ENCODE data around the gene HMG20A.

HMG20A gene

GRCh38 chr15:77521206-77521605 is 100.5 kb downstream of the HMG20A start:
- H3K27ac ChIP-seq = no peak overlapping the region
- no peak for TF ChIP-seq CTCF (IDR thresholded peaks at IDR 0.05)

GRCh38 chr15:77525400-77525811 is 104.7 kb downstream of the HMG20A start:
- H3K27ac ChIP-seq = no peak overlapping the region
- no peak for TF ChIP-seq ZFX (IDR thresholded peaks at IDR 0.05; ENCODE audit: borderline replicate concordance)
- no peak for TF ChIP-seq CTCF (IDR thresholded peaks at IDR 0.05)

GRCh38 chr15:77525907-77526594 is 105.4 kb downstream of the HMG20A start:
- TF ChIP-seq ZFX (IDR thresholded peaks at IDR 0.05; ENCODE audit: borderline replicate concordance) = no peak
- no peak for TF ChIP-seq CTCF (IDR thresholded peaks at IDR 0.05)
- H3K27ac ChIP-seq = no peak overlapping the region

- TF ChIP-seq CTCF (IDR thresholded peaks at IDR 0.05) = no peak
- TF ChIP-seq ZFX (IDR thresholded peaks at IDR 0.05; ENCODE audit: borderline replicate concordance) = no peak
- no peak overlapping the region for H3K27ac ChIP-seq
These were observed 106.0 kb downstream of the HMG20A start for GRCh38 chr15:77526595-77527163.

GRCh38 chr15:77527164-77527778 is 106.6 kb downstream of the HMG20A start:
- TF ChIP-seq ZFX (IDR thresholded peaks at IDR 0.05; ENCODE audit: borderline replicate concordance) (no peak), CTCF (IDR thresholded peaks at IDR 0.05) (no peak)
- H3K27ac ChIP-seq = no peak overlapping the region

- TF ChIP-seq CTCF (IDR thresholded peaks at IDR 0.05) (no peak), ZFX (IDR thresholded peaks at IDR 0.05; ENCODE audit: borderline replicate concordance) (no peak)
- H3K27ac ChIP-seq = no peak overlapping the region
These were observed 107.1 kb downstream of the HMG20A start for GRCh38 chr15:77527831-77528231.

Measured in 22Rv1 (cell line).